ENCODE data around the gene SOX6. TPM values are rescaled to one million over a fixed set of nuclear protein-coding genes. Genes with fewer than 3 reads are reported as not detected.

Gene SOX6
- total RNA-seq, 4 donors from 2014 or later = 1.6 to 22.7 (median 6.9) TPM

GRCh38 chr11:16166571-16166970, 189.8 kb downstream of the SOX6 start:
- no peaks in the 10 kb centered on the region for H3K27me3 ChIP-seq
- H3K4me3 ChIP-seq = no peak overlapping the region
- intact Hi-C loops (cut with DNase I; ENCODE audit: low total_unique reads) = no loop called here
- H3K27ac ChIP-seq = no peak overlapping the region
- no peak for DNase-seq
- H3K36me3 ChIP-seq = no peaks in the 10 kb centered on the region
- in situ Hi-C loops (cut with MboI; ENCODE audit: low pct_ligation_motif_present in 1 of 4, low pct_unique_long_range_greater_than_20kb in 1 of 4, low sequenced_read_pairs in 3 of 4) = no loop called here
- no peaks in the 10 kb centered on the region for H3K4me1 ChIP-seq
- WGBS, 2 donors (ENCODE audit: low coverage in 1 of 2) = 56 to 70% methylated on average over 1 of the region's 1 CpG
- no peak for TF ChIP-seq POLR2A (IDR thresholded peaks at IDR 0.05)
- no peaks in the 10 kb centered on the region for H3K9me3 ChIP-seq

GRCh38 chr11:16160146-16160545, 196.2 kb downstream of the SOX6 start:
- H3K4me1 ChIP-seq = no peaks in the 10 kb centered on the region
- H3K4me3 ChIP-seq = no peak overlapping the region
- no peaks in the 10 kb centered on the region for H3K27me3 ChIP-seq
- WGBS, 2 donors (ENCODE audit: low coverage in 1 of 2) = 73 to 92% methylated on average over 1 of the region's 1 CpG
- TF ChIP-seq EP300 (IDR thresholded peaks at IDR 0.05; ENCODE audit: low read depth) (no peak), POLR2A (IDR thresholded peaks at IDR 0.05) (no peak), POLR2AphosphoS5 (IDR thresholded peaks at IDR 0.05) (no peak), CTCF (IDR thresholded peaks at IDR 0.05) (no peak)
- intact Hi-C loops (cut with DNase I; ENCODE audit: low total_unique reads) (no loop called here), in situ Hi-C loops (cut with MboI; ENCODE audit: low pct_ligation_motif_present in 1 of 4, low pct_unique_long_range_greater_than_20kb in 1 of 4, low sequenced_read_pairs in 3 of 4) (no loop called here)
- no peaks in the 10 kb centered on the region for H3K9me3 ChIP-seq
- no peak overlapping the region for H3K27ac ChIP-seq
- no peaks in the 10 kb centered on the region for H3K36me3 ChIP-seq
- no peak for DNase-seq

- no peak for TF ChIP-seq POLR2AphosphoS5 (IDR thresholded peaks at IDR 0.05)
- TF ChIP-seq EP300 (IDR thresholded peaks at IDR 0.05; ENCODE audit: low read depth) = no peak
- TF ChIP-seq CTCF (IDR thresholded peaks at IDR 0.05) = no peak
- no peak for TF ChIP-seq POLR2A (IDR thresholded peaks at IDR 0.05)
- in situ Hi-C loops (cut with MboI; ENCODE audit: low pct_ligation_motif_present in 1 of 4, low pct_unique_long_range_greater_than_20kb in 1 of 4, low sequenced_read_pairs in 3 of 4) = no loop called here
- Histone ChIP-seq H3K4me1 (no peaks in the 10 kb centered on the region), H3K9me3 (no peaks in the 10 kb centered on the region), H3K36me3 (no peaks in the 10 kb centered on the region), H3K27me3 (no peaks in the 10 kb centered on the region), H3K27ac (no peak overlapping the region), H3K4me3 (no peak overlapping the region)
- intact Hi-C loops (cut with DNase I; ENCODE audit: low total_unique reads) = no loop called here
- DNase-seq = no peak
These were observed 197.8 kb downstream of the SOX6 start for GRCh38 chr11:16158426-16158994.

- TF ChIP-seq POLR2A (IDR thresholded peaks at IDR 0.05) = no peak
- no peak for TF ChIP-seq POLR2AphosphoS5 (IDR thresholded peaks at IDR 0.05)
- TF ChIP-seq EP300 (IDR thresholded peaks at IDR 0.05; ENCODE audit: low read depth) = no peak
- no peak for TF ChIP-seq CTCF (IDR thresholded peaks at IDR 0.05)
- intact Hi-C loops (cut with DNase I; ENCODE audit: low total_unique reads) = no loop called here
- Histone ChIP-seq H3K9me3 (no peaks in the 10 kb centered on the region), H3K36me3 (no peaks in the 10 kb centered on the region), H3K4me1 (no peaks in the 10 kb centered on the region), H3K27ac (no peak overlapping the region), H3K4me3 (no peak overlapping the region), H3K27me3 (no peaks in the 10 kb centered on the region)
- no peak for DNase-seq
- in situ Hi-C loops (cut with MboI; ENCODE audit: low pct_ligation_motif_present in 1 of 4, low pct_unique_long_range_greater_than_20kb in 1 of 4, low sequenced_read_pairs in 3 of 4) = no loop called here
These were observed 199.0 kb downstream of the SOX6 start for GRCh38 chr11:16157327-16157726.

- Histone ChIP-seq H3K27ac (no peak overlapping the region), H3K4me1 (no peaks in the 10 kb centered on the region), H3K4me3 (no peak overlapping the region), H3K36me3 (no peaks in the 10 kb centered on the region), H3K9me3 (no peaks in the 10 kb centered on the region), H3K27me3 (no peaks in the 10 kb centered on the region)
- TF ChIP-seq POLR2AphosphoS5 (IDR thresholded peaks at IDR 0.05) (no peak), POLR2A (IDR thresholded peaks at IDR 0.05) (no peak), CTCF (IDR thresholded peaks at IDR 0.05) (no peak), EP300 (IDR thresholded peaks at IDR 0.05; ENCODE audit: low read depth) (no peak)
- intact Hi-C loops (cut with DNase I; ENCODE audit: low total_unique reads) (no loop called here), in situ Hi-C loops (cut with MboI; ENCODE audit: low pct_ligation_motif_present in 1 of 4, low pct_unique_long_range_greater_than_20kb in 1 of 4, low sequenced_read_pairs in 3 of 4) (no loop called here)
- no peak for DNase-seq
These were observed 200.9 kb downstream of the SOX6 start for GRCh38 chr11:16155448-16155847.
